Spinal cord (tissue), 10 donors: ENCODE data around the gene LRIF1. TPM values are rescaled to one million over a fixed set of nuclear protein-coding genes. Genes with fewer than 3 reads are reported as not detected.

ENCODE experiments used
- DNase-seq, 6 donors: peaks; one replicate each; pipeline versions ENCODE4 v3.0.0 to v3.0.0-alpha.2; 2013 to 2015; ENCODE audit warnings: low spot score in 6 of 6, low read depth in 4 of 6
- H3K27ac ChIP-seq: one replicate; pipeline ENCODE4 v1.5.1; 2013; ENCODE audit warnings: low read depth, low read length, control low read depth
- H3K27me3 ChIP-seq: one replicate; pipeline ENCODE4 v1.6.1; 2013; ENCODE audit warnings: low read length; ENCODE audit not compliant: control insufficient read depth, insufficient read depth
- H3K36me3 ChIP-seq: one replicate; pipeline ENCODE4 v1.6.1; 2013; ENCODE audit warnings: low read length; ENCODE audit not compliant: control insufficient read depth, insufficient read depth
- H3K4me1 ChIP-seq: one replicate; pipeline ENCODE4 v1.6.1; 2013; ENCODE audit warnings: low read length; ENCODE audit not compliant: control insufficient read depth, insufficient read depth
- H3K4me3 ChIP-seq: one replicate; pipeline ENCODE4 v1.5.1; 2013; ENCODE audit warnings: low read depth, low read length, control low read depth
- H3K9me3 ChIP-seq: one replicate; pipeline ENCODE4 v1.6.1; 2013; ENCODE audit warnings: low read length; ENCODE audit not compliant: control insufficient read depth, insufficient read depth
- WGBS: methylation state at CpG from one replicate; pipeline ENCODE4 v1.1.5; 2013; ENCODE audit warnings: missing lambda C conversion rate; ENCODE audit not compliant: insufficient coverage; 5-methylcytosine and 5-hydroxymethylcytosine counted together
- polyA plus RNA-seq, 2 donors: library from polyadenylated mRNA; unstranded; fragments of 120-200 nt; gene quantifications; one replicate each; pipeline ENCODE4 v1.2.1, GENCODE V29; 2013; ENCODE audit not compliant: insufficient read length in 2 of 2
- total RNA-seq, 2 donors: library from RNA; depleted of rRNA in 1 of 2; stranded (reverse); fragments of 120-200 nt in 1 of 2; fragments of >200 nt in 1 of 2; gene quantifications; one replicate each; pipeline versions ENCODE4 v1.2.3 to v1.2.4, GENCODE V29; 2013 to 2014
- donor health status: healthy.

The LRIF1 gene
- total and polyA plus RNA-seq, 4 donors: 11.8 to 16.5 (median 13.0) TPM

DNA sequence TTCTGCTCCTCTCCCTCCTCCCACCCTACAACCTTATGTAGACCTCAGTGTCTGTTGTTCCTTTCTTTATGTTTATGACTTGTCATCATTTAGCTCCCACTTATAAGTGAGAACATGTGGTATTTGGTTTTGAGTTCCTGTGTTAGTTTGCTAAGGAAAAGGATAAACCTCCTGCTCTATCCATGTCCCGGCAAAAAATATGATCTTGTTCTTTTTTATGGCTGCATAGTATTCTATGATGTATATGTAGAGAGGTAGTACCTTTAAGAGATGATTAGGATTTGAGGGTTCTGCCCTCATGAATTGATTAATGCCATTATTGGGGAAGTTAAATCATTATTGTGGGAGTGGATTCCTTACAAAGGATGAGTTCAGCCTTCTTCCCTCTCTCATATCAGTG lies 41.8 kb downstream of the LRIF1 start:
- Histone ChIP-seq H3K27ac (no peak overlapping the region), H3K36me3 (no peaks in the 10 kb centered on the region), H3K4me3 (no peak overlapping the region), H3K27me3 (no peaks in the 10 kb centered on the region), H3K4me1 (no peaks in the 10 kb centered on the region), H3K9me3 (no peaks in the 10 kb centered on the region)
- no peak for DNase-seq
- WGBS: no CpG with 5 or more reads among the region's 1 CpG

DNA sequence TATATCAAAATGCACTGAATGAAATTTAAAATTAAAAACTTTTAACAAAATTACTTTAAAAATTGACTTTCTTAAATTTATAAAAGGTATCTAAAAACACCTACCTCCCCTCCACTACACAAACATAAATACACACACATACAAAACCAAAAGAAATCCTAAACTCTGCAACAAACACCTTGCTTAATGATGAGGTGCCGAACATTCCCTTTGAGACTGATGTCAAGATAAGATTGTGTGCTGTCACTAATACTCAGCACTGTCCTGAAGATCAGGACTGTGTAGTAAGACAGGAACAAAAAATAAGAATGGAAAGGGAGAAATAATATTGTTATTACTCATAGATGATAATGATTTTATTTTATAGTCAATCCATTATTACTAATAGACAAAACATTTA lies 45.7 kb downstream of the LRIF1 start:
- H3K36me3 ChIP-seq: no peaks in the 10 kb centered on the region
- DNase-seq: no peak
- no CpG with 5 or more reads among the region's 1 CpG for WGBS
- no peak overlapping the region for H3K27ac ChIP-seq
- no peak overlapping the region for H3K4me3 ChIP-seq
- no peaks in the 10 kb centered on the region for H3K27me3 ChIP-seq
- no peaks in the 10 kb centered on the region for H3K9me3 ChIP-seq
- H3K4me1 ChIP-seq: no peaks in the 10 kb centered on the region

DNA sequence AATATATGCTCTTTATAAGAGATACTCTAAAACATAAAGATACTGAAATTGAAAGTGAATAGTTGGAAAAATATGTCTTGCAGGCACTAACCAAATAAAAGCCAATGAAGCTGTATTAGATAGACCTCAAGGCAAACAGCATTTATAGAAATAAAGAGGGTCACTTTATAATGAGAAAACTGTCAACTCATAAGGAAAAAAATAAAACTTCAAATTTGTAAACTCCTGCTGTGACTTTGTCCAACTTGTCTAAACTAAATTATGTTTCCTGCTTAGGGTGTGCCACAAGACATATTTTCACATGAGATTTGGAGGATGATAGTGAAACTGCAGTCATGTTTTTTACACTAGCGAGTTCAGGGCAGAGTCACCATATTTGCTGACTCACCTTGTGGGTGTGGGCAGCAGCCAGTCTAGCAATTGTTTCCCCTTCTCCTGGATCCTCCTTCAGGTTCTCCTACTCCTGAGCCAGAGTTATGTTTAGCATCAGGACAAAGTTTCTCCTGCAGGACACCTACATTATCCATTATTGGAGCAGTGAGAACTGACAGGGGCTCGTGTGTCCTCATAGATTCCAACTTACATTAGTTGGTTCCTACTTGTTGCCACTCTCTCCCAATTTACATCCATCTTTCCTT lies 46.9 kb downstream of the LRIF1 start:
- Histone ChIP-seq H3K27ac (no peak overlapping the region), H3K9me3 (no peaks in the 10 kb centered on the region), H3K36me3 (no peaks in the 10 kb centered on the region), H3K4me1 (no peaks in the 10 kb centered on the region), H3K4me3 (no peak overlapping the region), H3K27me3 (no peaks in the 10 kb centered on the region)
- 0% methylated on average over 1 of the region's 2 CpGs for WGBS
- no peak for DNase-seq

DNA sequence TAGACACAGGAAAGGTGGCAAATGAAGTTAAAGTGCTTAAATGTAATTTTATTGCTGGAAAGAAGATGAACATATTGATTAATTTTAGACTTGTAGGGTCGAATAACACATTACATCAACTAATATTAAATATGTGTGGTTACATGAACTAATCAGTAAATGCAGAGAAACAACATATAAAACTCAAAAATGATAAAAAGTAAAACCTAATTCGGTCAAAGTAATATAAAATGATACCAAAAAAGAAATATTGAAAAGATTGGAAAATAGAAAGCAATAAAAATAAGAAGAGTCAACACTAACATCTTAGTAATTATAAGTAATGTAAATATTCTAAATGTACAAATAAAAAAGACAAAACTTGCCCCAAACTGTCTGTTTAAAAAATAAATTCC lies 47.5 kb downstream of the LRIF1 start:
- no peaks in the 10 kb centered on the region for H3K4me1 ChIP-seq
- H3K27me3 ChIP-seq: no peaks in the 10 kb centered on the region
- no CpG with 5 or more reads among the region's 2 CpGs for WGBS
- no peaks in the 10 kb centered on the region for H3K36me3 ChIP-seq
- no peaks in the 10 kb centered on the region for H3K9me3 ChIP-seq
- DNase-seq: no peak
- H3K4me3 ChIP-seq: no peak overlapping the region
- no peak overlapping the region for H3K27ac ChIP-seq

DNA sequence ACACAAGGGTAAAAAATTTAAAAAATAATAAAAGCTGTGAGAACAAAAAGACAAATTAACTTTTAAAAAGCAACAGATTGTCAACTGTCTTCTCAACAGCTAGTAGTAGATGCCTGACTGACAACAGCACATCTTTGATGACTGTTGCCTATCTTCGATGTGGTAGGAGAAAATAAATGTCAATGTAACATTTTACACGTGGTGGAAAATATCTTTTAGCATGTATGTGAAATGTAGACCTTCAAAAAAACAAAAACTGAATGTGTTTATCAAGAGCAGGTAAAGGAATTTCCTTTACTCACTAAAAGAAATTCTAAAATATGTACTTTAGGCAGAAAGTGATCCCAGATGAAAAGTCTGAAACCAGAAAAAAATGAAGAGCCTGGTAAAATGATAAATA lies 47.9 kb downstream of the LRIF1 start:
- Histone ChIP-seq H3K9me3 (no peaks in the 10 kb centered on the region), H3K36me3 (no peaks in the 10 kb centered on the region), H3K27ac (no peak overlapping the region), H3K27me3 (no peaks in the 10 kb centered on the region), H3K4me3 (no peak overlapping the region), H3K4me1 (no peaks in the 10 kb centered on the region)
- no peak for DNase-seq
- no CpG with 5 or more reads among the region's 2 CpGs for WGBS

DNA sequence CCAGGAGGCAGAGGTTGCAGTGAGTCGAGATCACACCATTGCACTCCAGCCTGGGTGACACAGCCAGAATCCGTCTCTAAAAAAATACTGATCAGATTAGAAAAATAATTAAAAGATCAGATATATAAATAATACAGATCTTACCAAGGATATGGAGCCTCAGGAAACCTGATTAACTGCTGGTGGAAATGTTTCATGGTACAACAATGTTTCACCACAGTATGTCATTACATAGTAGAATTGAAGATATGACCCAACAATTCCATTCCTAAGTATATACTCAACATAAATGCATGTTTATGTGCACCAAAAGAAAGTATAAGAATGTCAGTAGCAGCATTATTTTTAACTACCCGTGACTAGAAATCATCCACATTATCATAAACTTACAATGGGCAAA lies 49.0 kb downstream of the LRIF1 start:
- Histone ChIP-seq H3K27ac (no peak overlapping the region), H3K4me1 (no peaks in the 10 kb centered on the region), H3K36me3 (no peaks in the 10 kb centered on the region), H3K27me3 (no peaks in the 10 kb centered on the region), H3K4me3 (no peak overlapping the region), H3K9me3 (no peaks in the 10 kb centered on the region)
- DNase-seq: no peak
- WGBS: no CpG with 5 or more reads among the region's 3 CpGs

DNA sequence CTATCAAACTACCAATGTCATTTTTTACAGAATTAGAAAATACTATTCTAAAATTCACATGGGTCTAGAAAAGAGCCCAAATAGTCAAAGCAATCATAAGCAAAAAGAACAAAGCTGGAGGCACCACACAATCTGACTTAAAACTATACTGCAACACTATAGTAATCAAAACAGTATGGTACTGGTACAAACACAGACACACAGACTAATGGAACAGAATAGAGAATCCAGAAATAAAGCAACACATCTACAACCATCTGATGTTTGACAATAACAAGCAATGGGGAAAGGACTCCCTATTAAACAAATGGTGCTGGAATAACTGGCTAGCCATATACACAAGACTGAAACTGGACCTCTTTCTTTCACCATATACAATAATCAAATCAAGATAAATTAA lies 50.9 kb downstream of the LRIF1 start:
- Histone ChIP-seq H3K4me1 (no peaks in the 10 kb centered on the region), H3K4me3 (no peak overlapping the region), H3K27me3 (no peaks in the 10 kb centered on the region), H3K36me3 (no peaks in the 10 kb centered on the region), H3K9me3 (no peaks in the 10 kb centered on the region), H3K27ac (no peak overlapping the region)
- DNase-seq: no peak

DNA sequence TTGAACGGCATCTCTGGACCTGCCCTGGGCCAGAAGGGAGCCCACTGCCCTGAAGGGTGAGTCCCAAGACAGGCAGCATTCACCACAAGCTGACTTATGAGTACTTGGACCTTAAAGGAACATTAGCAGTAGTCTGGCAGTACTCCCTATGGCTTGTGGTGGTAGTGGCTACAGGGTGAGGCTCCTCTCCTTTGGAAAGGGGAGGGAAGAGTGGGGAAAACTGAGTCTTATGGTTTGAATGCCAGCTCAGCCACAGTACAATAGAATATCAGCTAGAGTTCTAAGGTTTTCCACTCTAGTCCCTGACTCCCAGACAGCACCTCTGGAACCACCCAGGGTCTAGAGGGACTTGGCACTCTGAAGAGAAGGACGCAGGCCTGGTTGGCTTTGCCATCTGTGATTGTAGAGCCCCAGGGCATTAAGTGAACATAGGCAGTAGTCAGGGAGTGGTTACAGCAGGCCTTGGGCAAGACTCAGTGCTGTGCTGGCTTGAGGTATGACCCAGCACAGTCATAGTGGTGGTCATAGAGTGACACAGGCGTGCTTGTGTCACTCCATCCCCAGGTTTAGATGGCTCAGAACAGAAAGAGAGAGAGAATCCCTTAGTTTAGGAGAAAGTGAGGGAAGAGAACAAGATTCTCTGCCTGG lies 59.7 kb downstream of the LRIF1 start:
- H3K36me3 ChIP-seq: no peaks in the 10 kb centered on the region
- no peak overlapping the region for H3K4me3 ChIP-seq
- no peaks in the 10 kb centered on the region for H3K27me3 ChIP-seq
- H3K9me3 ChIP-seq: no peaks in the 10 kb centered on the region
- WGBS: 69% methylated on average over 2 of the region's 3 CpGs
- no peak for DNase-seq
- H3K27ac ChIP-seq: no peak overlapping the region
- no peaks in the 10 kb centered on the region for H3K4me1 ChIP-seq

DNA sequence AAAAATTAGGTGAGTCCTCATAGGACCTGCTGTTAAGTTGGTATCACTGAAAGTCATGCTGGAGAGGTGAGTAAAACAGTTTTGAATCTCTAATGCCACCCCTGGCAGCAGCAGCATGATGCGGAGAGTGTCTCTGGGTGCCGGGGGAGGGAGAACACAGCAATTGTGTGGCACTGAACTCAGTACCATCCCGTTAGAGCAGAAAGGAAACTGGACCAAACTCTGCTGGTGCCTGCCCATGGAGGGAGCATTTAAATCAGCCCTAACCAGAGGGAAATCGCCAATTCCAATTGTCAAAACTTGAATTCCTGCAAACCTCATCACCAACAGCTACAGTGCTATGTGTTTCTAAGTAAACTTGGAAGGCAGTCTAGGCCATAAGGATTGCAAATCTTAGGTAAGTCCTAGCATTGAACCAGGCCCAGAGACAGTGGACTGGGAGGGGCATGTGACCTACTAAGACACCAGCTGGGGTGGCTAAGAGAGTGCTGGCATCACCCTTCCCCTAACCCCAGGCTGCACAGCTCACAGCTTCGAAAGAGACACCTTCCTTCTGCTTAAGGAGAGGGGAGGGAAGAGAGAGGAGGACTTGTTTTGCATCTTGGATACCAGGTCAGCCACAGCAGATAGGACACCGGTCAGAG lies 60.8 kb downstream of the LRIF1 start:
- Histone ChIP-seq H3K27me3 (no peaks in the 10 kb centered on the region), H3K9me3 (no peaks in the 10 kb centered on the region), H3K36me3 (no peaks in the 10 kb centered on the region), H3K4me1 (no peaks in the 10 kb centered on the region), H3K4me3 (no peak overlapping the region), H3K27ac (no peak overlapping the region)
- DNase-seq: no peak
- 94% methylated on average over 4 of the region's 6 CpGs for WGBS

DNA sequence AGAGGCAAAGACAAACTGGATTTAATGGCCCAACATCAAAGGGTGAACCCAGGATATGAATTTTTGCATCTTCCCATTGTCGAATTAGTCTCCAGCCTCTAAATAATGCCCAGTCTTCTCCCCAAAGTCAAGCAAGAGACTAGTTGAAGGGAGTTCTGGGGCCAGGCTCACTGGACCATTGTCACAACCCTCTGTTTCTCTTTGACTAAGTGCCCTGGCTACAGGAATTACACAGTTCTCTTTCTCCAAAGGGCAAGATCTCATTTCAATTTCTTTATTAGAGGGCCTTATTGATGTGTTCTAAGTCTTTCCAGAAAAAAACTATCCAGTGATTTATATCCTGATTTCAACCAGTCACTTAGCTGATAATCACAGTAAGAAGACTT lies 64.3 kb downstream of the LRIF1 start:
- no peaks in the 10 kb centered on the region for H3K27me3 ChIP-seq
- 88% methylated on average over 1 of the region's 1 CpG for WGBS
- no peak overlapping the region for H3K4me3 ChIP-seq
- no peak overlapping the region for H3K27ac ChIP-seq
- H3K36me3 ChIP-seq: no peaks in the 10 kb centered on the region
- H3K4me1 ChIP-seq: no peaks in the 10 kb centered on the region
- H3K9me3 ChIP-seq: no peaks in the 10 kb centered on the region
- DNase-seq: no peak
